Muscle layer of duodenum (tissue), 2 donors: ENCODE results near the gene TRIM15.
A peak's percentile ranks its signal among the peaks of the same experiment; 100 is the strongest.
"Not testable (repeated sequence)": the region's sequence is repeated elsewhere in the genome, so short reads cannot be mapped to it uniquely, and the experiment has no call there.

ENCODE experiments used
- H3K27ac ChIP-seq: one replicate; pipeline ENCODE4 v1.7.0; 2013; ENCODE audit warnings: mild to moderate bottlenecking, low read length
- H3K27me3 ChIP-seq: one replicate; pipeline ENCODE4 v1.7.0; 2013; ENCODE audit warnings: low read depth, mild to moderate bottlenecking, control low read depth, low read length
- H3K36me3 ChIP-seq, 2 donors: one replicate each; pipeline ENCODE4 v1.7.0; 2013; ENCODE audit warnings: low read length in 2 of 2, control low read depth in 1 of 2, mild to moderate bottlenecking in 1 of 2; ENCODE audit not compliant: insufficient read depth in 2 of 2, control insufficient read depth in 1 of 2
- H3K4me1 ChIP-seq, 2 donors: one replicate each; pipeline ENCODE4 v1.7.0; 2013; ENCODE audit warnings: low read length in 2 of 2, mild to moderate bottlenecking in 2 of 2, control low read depth in 1 of 2, moderate library complexity in 1 of 2; ENCODE audit not compliant: insufficient read depth in 2 of 2, control insufficient read depth in 1 of 2
- H3K4me3 ChIP-seq, 2 donors: one replicate each; pipeline ENCODE4 v1.7.0; 2013; ENCODE audit warnings: low read length in 2 of 2, low read depth in 1 of 2, mild to moderate bottlenecking in 1 of 2
- H3K9me3 ChIP-seq, 2 donors: one replicate each; pipeline ENCODE4 v1.7.0; 2013; ENCODE audit warnings: low read length in 2 of 2, control low read depth in 1 of 2, mild to moderate bottlenecking in 1 of 2; ENCODE audit not compliant: control insufficient read depth in 1 of 2
- donor health status: healthy.

Gene TRIM15

GRCh38 chr6:30206799-30207618 is 43.7 kb downstream of the TRIM15 start:
- Histone ChIP-seq H3K27ac (peak overlapping the region; percentile 65), H3K4me1 (peaks cover 16 to 37% of the 10 kb centered on the region in 2 donors), H3K36me3 (no peaks in the 10 kb centered on the region), H3K4me3 (no peak overlapping the region), H3K27me3 (no peaks in the 10 kb centered on the region), H3K9me3 (no peaks in the 10 kb centered on the region)

GRCh38 chr6:30207619-30208295 is 44.4 kb downstream of the TRIM15 start:
- Histone ChIP-seq H3K27me3 (no peaks in the 10 kb centered on the region), H3K27ac (peak overlapping the region; percentile 65), H3K9me3 (no peaks in the 10 kb centered on the region), H3K36me3 (no peaks in the 10 kb centered on the region), H3K4me3 (no peak overlapping the region), H3K4me1 (peaks cover 16 to 40% of the 10 kb centered on the region in 2 donors)

- Histone ChIP-seq H3K27ac (no peak overlapping the region), H3K4me3 (peak overlapping the region; percentile 61 to 85), H3K36me3 (no peaks in the 10 kb centered on the region), H3K4me1 (peaks cover 15 to 40% of the 10 kb centered on the region in 2 donors), H3K27me3 (no peaks in the 10 kb centered on the region), H3K9me3 (no peaks in the 10 kb centered on the region)
Observed at GRCh38 chr6:30211306-30211705, 48.0 kb downstream of the TRIM15 start.

GRCh38 chr6:30211899-30212298 is 48.6 kb downstream of the TRIM15 start:
- Histone ChIP-seq H3K9me3 (no peaks in the 10 kb centered on the region), H3K4me3 (peak overlapping the region; percentile 61 to 85), H3K4me1 (peaks cover 9 to 36% of the 10 kb centered on the region in 2 donors), H3K27ac (peak overlapping the region; percentile 99), H3K36me3 (no peaks in the 10 kb centered on the region), H3K27me3 (no peaks in the 10 kb centered on the region)

GRCh38 chr6:30212865-30213666 is 49.7 kb downstream of the TRIM15 start, which contains the start of gene TRIM26:
TSS of gene TRIM26 (minus strand) at chr6:30213406. CDS start at chr6:30199103, 14,303 bp downstream.
- Histone ChIP-seq H3K9me3 (no peaks in the 10 kb centered on the region), H3K4me3 (peak within 1 kb of the TSS; percentile 61 to 85), H3K27ac (peak within 1 kb of the TSS; percentile 99), H3K4me1 (peaks cover 0 to 25% of the 10 kb centered on the region in 2 donors), H3K27me3 (no peaks in the 10 kb centered on the region), H3K36me3 (no peaks in the 10 kb centered on the region)

- Histone ChIP-seq H3K27ac (peak overlapping the region; percentile 99), H3K36me3 (no peaks in the 10 kb centered on the region), H3K4me3 (peak overlapping the region; percentile 61 to 85), H3K9me3 (no peaks in the 10 kb centered on the region), H3K4me1 (peaks cover 0 to 24% of the 10 kb centered on the region in 2 donors), H3K27me3 (no peaks in the 10 kb centered on the region)
Observed at GRCh38 chr6:30213667-30213956, 50.3 kb downstream of the TRIM15 start.

- Histone ChIP-seq H3K9me3 (no peaks in the 10 kb centered on the region), H3K4me1 (peaks cover 0 to 24% of the 10 kb centered on the region in 2 donors), H3K27ac (peak overlapping the region; percentile 99), H3K27me3 (no peaks in the 10 kb centered on the region), H3K36me3 (no peaks in the 10 kb centered on the region), H3K4me3 (peak overlapping the region; percentile 61 to 85)
Observed at GRCh38 chr6:30213957-30214656, 50.8 kb downstream of the TRIM15 start.

GRCh38 chr6:30214657-30214982 is 51.3 kb downstream of the TRIM15 start:
- Histone ChIP-seq H3K27me3 (no peaks in the 10 kb centered on the region), H3K4me3 (peak overlapping the region; percentile 61 to 85), H3K36me3 (no peaks in the 10 kb centered on the region), H3K27ac (peak overlapping the region; percentile 99), H3K4me1 (peaks cover 0 to 24% of the 10 kb centered on the region in 2 donors), H3K9me3 (no peaks in the 10 kb centered on the region)

GRCh38 chr6:30216096-30216495 is 52.8 kb downstream of the TRIM15 start:
- H3K27ac ChIP-seq: no peak overlapping the region
- no peaks in the 10 kb centered on the region for H3K36me3 ChIP-seq

GRCh38 chr6:30219244-30219643 is 55.9 kb downstream of the TRIM15 start:
- H3K27ac ChIP-seq: no peak overlapping the region
- H3K27me3 ChIP-seq: no peaks in the 10 kb centered on the region
- H3K4me3 ChIP-seq: no peak overlapping the region
- H3K36me3 ChIP-seq: no peaks in the 10 kb centered on the region
- H3K9me3 ChIP-seq: no peaks in the 10 kb centered on the region
- H3K4me1 ChIP-seq: no peaks in the 10 kb centered on the region

More at GRCh38 chr6:30216096-30216495, 52.8 kb downstream of the TRIM15 start:
- Histone ChIP-seq H3K9me3 (no peaks in the 10 kb centered on the region), H3K4me1 (peaks cover 0 to 13% of the 10 kb centered on the region in 2 donors), H3K4me3 (no peak overlapping the region), H3K27me3 (no peaks in the 10 kb centered on the region)

- H3K36me3 ChIP-seq, H3K9me3 ChIP-seq, H3K27ac ChIP-seq, H3K27me3 ChIP-seq, H3K4me1 ChIP-seq, H3K4me3 ChIP-seq: not testable (repeated sequence)
Observed at GRCh38 chr6:30221395-30221794, 58.0 kb downstream of the TRIM15 start.
